Measurements from ENCODE around the gene SF3B6. TPM values are rescaled to one million over a fixed set of nuclear protein-coding genes. Genes with fewer than 3 reads are reported as not detected.

The SF3B6 gene
- total RNA-seq: 77.0 and 89.5 TPM in 2 replicates

GRCh38 chr2:24075915-24076848, at the start of gene SF3B6:
Gene SF3B6, minus strand, starts transcription at chr2:24076326. Its CDS starts 97 bp downstream, at chr2:24076229.

GRCh38 chr2:24123195-24123921, 47.2 kb upstream of the SF3B6 start, which contains the start of the genes FAM228B and PFN4:
Gene FAM228B, plus strand, starts transcription at chr2:24123469. Its CDS starts 893 bp downstream, at chr2:24124362.
Gene PFN4, minus strand, starts transcription at chr2:24123334. Its CDS starts 799 bp downstream, at chr2:24122535.

GRCh38 chr2:24084386-24085199, 8.5 kb upstream of the SF3B6 start, which contains the start of gene TP53I3:
Gene TP53I3, minus strand, starts transcription at chr2:24084834. Its CDS starts 508 bp downstream, at chr2:24084326.

GRCh38 chr2:24049485-24050021, 26.6 kb downstream of the SF3B6 start, which contains the start of gene FKBP1B:
Gene FKBP1B, plus strand, starts transcription at chr2:24049741. Its CDS starts 109 bp downstream, at chr2:24049850.

GRCh38 chr2:24046930-24047702, 29.0 kb downstream of the SF3B6 start, which contains the start of gene WDCP:
Gene WDCP, minus strand, starts transcription at chr2:24047391. Its CDS starts 7,897 bp downstream, at chr2:24039494.

Small RNA genes within 50 kb of the gene (small RNA-seq; reads per million reads assigned to genes)
- not detected for gene RNU6-370P (ENCODE audit: low replicate concordance)

Other genes with a start within 250 kb of the SF3B6 start
- 8.5 and 15.9 TPM in 2 replicates for gene ATAD2B, start 149.2 kb downstream of the SF3B6 start, total RNA-seq
- 7.9 and 12.9 TPM in 2 replicates for gene UBXN2A, start 135.9 kb downstream of the SF3B6 start, total RNA-seq
- gene MFSD2B, start 66.2 kb downstream of the SF3B6 start, total RNA-seq: not detected in 2 replicates
- 3.9 and 12.9 TPM in 2 replicates for gene WDCP, start 28.9 kb downstream of the SF3B6 start, total RNA-seq
- 2.0 and 5.3 TPM in 2 replicates for gene FKBP1B, start 26.6 kb downstream of the SF3B6 start, total RNA-seq
- gene TP53I3, start 8.5 kb upstream of the SF3B6 start, total RNA-seq: 25.8 and 58.6 TPM in 2 replicates
- gene PFN4, start 47.0 kb upstream of the SF3B6 start, total RNA-seq: 0.29 and 0.88 TPM in 2 replicates
- gene FAM228B, start 47.1 kb upstream of the SF3B6 start, total RNA-seq: 4.2 and 4.4 TPM in 2 replicates
- 0.14 and 1.5 TPM in 2 replicates for gene FAM228A, start 98.7 kb upstream of the SF3B6 start, total RNA-seq